Epidermal melanocyte (primary cell): ENCODE results near the gene STK36.

ENCODE experiments used
- DNase-seq: peaks from one replicate; pipeline ENCODE4 v3.0.0; 2011; ENCODE audit warnings: low spot score; ENCODE audit not compliant: insufficient read length

The STK36 gene, protein sequence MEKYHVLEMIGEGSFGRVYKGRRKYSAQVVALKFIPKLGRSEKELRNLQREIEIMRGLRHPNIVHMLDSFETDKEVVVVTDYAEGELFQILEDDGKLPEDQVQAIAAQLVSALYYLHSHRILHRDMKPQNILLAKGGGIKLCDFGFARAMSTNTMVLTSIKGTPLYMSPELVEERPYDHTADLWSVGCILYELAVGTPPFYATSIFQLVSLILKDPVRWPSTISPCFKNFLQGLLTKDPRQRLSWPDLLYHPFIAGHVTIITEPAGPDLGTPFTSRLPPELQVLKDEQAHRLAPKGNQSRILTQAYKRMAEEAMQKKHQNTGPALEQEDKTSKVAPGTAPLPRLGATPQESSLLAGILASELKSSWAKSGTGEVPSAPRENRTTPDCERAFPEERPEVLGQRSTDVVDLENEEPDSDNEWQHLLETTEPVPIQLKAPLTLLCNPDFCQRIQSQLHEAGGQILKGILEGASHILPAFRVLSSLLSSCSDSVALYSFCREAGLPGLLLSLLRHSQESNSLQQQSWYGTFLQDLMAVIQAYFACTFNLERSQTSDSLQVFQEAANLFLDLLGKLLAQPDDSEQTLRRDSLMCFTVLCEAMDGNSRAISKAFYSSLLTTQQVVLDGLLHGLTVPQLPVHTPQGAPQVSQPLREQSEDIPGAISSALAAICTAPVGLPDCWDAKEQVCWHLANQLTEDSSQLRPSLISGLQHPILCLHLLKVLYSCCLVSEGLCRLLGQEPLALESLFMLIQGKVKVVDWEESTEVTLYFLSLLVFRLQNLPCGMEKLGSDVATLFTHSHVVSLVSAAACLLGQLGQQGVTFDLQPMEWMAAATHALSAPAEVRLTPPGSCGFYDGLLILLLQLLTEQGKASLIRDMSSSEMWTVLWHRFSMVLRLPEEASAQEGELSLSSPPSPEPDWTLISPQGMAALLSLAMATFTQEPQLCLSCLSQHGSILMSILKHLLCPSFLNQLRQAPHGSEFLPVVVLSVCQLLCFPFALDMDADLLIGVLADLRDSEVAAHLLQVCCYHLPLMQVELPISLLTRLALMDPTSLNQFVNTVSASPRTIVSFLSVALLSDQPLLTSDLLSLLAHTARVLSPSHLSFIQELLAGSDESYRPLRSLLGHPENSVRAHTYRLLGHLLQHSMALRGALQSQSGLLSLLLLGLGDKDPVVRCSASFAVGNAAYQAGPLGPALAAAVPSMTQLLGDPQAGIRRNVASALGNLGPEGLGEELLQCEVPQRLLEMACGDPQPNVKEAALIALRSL (N-terminal part only)

DNA sequence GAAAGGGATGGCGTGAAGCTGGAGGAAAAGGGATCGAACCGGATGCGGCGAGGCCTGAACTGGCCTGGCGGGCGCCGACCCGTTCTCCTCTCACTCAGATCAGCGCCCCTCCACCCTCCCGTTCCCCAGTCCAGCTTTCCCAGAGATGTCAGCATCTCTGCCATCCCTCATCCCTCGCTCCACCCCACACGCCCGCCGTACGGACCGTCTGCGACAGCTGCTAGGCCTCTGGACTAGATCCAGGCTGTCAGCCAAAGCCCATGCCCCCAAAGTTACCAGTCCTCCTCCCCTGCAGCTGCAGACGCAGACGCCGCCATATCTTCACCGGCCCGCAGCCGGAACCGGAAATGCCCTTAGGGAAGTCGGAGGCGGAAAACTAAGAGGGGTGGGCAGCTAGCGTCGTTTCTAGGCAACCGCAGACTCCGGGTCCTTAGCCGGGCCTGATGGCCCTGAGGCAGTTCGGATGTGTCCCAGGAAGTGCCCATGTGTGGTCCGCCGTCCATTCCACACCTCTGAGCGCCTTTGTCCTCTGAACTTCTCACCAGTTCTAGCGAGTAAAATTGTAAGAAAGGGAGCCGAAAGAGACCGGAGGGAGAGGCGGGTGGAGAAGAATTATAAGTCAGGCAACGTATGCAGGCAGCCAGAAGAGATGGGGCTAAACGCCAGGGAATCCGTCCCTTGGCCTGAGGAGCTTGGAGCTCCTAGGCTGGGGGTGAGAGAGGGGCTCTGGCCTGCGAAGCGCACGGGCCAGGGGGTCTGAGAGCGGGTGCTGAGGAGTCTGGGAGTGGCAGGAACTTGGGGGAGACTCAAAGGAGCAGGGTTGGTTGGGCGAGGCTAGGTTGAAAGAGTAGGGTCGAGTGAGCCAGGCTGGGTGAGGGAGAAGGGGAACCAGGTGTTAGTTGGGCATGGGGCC lies at the start of gene STK36, which contains the start of gene RNF25:
TSS of gene STK36 (plus strand) at position 433 of the 913 bp plus-strand sequence. CDS start 744 bp downstream, outside the sequence.
TSS of gene RNF25 (minus strand) at position 349 of the 913 bp plus-strand sequence. CDS start at position 317, 32 bp downstream.
- DNase-seq = peak; percentile 93

DNA sequence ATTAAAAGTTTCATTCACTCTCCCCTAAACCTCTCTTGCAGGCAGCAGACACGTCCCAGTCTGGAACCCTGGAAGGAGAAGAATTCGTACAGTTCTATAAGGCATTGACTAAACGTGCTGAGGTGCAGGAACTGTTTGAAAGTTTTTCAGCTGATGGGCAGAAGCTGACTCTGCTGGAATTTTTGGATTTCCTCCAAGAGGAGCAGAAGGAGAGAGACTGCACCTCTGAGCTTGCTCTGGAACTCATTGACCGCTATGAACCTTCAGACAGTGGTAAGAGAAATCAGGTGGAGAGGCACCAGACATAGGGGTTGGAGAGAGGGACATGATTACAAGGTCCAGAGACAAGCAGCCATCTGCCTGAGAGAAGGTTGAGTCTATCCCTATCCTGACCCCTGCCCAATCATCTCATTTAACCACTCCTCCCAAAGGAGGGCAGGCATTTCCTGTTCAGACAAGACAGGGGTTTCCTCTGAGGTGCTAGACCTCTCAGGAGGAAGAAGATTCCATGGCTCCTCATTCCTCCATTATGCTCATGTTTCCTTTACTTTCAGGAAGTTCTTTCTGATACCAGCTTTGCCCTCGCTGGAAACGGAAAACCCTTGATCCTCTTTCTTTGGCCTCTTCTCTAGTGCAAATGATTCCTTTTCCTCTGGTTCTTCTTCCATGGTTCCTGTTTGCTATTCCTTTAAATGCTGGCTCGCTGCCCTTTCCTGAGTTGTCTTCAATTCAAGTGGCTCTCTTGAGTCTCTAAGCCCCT lies 49.1 kb upstream of the STK36 start:
- no peak for DNase-seq

DNA sequence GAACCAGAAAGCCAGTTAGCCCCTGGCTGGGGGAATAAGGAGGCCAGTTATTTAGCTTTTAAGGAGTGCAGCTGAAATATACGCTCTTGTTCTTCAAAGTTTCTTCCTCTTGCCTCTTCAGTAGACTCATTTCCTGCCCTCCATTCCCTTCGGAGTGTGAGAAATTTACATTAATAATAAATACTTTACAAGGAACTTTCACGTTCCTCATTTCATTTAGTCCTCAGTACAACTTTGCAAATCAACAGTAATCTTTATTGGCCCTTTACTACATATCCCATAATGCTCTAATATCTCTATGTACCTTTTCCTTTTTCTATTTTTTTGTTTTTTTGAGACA lies 48.5 kb upstream of the STK36 start:
- no peak for DNase-seq

DNA sequence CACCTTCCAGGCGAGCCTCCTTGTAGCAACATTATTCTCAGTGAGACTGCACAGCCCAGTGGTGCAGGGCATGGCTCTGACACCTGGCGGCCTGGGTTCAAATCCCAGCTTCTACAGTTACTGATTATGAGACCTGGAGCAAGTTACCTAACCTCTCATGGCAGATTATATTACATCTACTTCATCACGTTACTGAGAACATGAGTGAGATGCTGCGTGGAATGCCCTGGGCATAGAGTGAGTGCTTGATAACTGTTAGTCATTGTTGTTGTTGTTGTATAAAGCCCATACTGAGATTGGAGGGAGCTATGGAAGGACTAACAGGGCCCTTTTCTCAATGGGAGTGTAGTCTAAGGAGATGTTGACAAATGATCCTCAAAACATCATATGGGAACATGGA lies 45.5 kb upstream of the STK36 start:
- DNase-seq = no peak

DNA sequence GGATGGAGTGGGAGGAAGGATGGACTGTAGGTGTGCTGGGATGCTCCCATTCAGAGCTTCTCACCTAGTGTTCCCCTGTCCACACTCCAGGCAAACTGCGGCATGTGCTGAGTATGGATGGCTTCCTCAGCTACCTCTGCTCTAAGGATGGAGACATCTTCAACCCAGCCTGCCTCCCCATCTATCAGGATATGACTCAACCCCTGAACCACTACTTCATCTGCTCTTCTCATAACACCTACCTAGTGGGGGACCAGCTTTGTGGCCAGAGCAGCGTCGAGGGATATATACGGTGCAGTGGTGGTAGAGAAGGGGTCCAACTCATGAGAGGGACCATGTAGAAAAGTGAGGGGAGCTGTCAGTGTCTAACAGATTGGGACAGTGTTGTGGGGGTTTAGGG lies 43.9 kb upstream of the STK36 start:
- DNase-seq = no peak

DNA sequence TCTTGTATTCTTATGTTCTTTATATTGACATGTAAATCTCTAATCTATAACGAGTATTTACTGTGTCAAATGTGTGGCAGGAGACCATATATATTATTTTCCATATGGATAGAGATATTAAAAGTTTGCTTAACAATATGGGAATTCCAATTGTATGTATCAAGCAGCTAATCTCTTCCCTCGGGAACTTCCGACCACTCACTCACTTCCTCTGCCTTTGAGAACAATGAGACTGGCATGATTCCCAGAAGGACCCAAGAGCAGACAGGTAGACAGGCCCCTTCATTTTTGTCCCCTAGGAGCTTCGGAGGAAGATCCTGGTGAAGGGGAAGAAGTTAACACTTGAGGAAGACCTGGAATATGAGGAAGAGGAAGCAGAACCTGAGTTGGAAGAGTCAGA lies 40.0 kb upstream of the STK36 start:
- no peak for DNase-seq

DNA sequence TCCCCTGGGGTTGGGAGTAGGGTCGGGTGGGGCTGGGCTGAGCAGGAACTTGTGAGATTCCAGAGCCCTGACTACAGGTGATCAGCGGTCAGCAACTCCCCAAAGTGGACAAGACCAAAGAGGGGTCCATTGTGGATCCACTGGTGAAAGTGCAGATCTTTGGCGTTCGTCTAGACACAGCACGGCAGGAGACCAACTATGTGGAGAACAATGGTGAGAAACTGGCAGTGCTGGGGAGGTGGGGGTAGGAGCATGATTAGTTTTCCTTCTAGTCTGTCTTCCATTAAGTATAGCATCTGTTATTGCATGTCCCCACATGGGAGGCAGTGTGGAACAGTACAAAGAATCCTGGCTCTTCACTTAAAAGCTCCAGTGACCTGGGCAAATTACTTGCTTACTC lies 36.2 kb upstream of the STK36 start:
- no peak for DNase-seq

DNA sequence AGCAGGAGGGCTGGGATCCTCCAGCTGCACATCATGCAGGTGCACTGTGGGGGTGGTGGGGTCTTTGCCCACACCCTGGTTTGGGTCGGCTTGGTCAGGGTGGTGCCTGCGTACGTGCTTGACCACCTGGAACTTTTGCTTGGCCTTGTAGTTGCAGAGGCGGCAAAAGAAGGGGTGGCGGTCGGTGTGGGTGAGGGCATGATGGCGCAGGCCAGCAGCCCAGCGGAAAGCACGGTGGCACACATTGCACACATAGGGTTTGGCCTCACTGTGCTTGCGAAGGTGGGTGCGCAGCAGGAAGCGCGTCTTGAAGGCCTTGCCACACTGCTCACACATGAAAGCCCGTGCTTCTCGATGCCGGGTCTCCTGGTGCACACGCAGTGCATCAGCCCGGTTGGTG lies 33.5 kb upstream of the STK36 start:
- no peak for DNase-seq

DNA sequence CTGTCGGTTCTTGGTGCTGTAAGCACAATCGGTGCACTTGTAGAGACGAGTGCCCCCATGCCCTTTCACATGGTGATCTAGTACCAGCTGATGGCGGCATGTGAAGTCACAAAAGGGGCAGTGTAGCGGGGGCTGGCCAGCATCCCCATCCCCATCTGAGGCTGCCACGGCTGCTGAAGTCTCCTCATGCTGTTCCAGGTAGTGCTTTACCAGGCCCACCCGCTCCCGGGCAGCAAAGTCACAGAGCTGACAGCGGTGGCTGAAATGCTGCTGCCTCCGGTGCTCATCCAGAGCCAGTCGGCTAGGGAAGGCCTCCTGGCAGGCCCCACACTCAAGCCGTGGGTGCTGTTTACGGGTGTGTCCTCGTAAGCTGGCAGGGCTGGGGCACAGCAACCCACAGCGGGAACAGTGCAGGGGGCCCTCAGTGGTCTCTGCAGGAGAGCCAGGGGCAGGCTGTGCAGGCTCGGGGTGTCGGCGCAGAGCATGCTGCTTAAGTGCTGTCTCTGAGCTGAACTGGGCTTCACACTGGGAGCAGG lies 29.7 kb upstream of the STK36 start:
- DNase-seq = no peak

DNA sequence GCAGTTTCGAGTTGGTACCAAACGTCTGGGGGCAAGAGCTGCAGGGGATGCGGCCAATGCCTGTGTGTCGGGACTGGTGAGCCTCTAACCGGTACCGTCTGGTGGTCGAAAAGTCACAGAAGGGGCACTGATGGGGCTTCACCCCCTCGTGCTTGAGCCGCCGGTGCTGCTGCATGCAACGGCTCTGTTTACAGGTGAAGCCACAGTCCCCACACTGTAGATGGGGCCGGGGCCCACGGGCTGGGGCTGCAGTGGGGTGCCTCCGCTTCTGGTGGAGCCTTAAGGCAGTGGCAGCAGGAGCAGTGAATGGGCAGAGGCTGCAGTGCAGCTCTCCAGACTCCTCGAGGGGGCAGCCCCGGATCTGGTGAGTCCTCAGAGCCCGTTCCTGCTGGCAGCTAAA lies 29.1 kb upstream of the STK36 start:
- DNase-seq = no peak

DNA sequence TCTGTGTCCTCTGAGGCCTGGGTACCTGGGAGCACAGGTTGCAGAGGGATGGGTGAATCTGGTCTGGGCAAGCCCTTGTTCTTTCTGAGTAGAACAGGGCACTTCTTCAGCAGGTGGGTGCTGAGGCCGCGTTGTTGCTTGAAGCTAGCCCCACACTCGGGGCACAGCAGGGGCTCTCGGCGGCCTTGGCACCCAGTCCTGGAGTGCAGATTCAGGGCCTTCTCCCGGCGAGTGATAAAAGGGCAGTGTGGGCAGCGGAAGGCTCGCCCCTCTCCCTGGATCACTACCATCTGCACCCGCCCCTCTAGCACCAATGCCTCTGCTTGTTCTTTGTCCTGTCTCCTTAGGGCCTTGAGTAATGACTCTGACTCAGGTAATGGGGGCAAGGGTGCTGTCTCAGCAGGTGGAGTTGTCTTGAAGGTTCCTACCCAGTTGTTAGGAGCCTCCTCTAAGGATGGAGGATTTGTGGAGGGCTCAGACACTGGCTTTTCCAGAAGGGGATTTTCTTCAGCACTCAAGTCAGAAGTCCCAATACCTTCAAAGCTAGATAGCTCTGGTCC lies 28.1 kb upstream of the STK36 start:
- DNase-seq = no peak

DNA sequence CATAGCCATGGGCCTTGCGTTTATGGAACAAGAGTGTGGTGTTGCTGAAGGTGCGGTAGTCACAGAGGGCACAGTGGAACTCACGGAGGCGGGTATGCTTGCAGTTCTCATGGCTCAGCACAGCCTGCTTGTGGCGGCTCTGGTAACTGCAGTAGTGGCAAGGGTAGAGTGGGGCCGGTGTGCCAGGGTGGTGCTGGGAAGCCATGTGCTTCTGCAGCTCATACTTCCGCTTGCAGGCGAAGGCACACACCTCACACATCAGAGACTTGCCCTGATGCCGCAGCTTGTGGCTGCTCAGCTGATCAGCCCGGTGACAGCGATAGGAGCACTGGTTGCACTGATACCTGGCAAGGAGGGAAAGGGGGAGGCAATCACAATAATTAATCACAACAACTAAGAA lies 27.2 kb upstream of the STK36 start:
- no peak for DNase-seq

DNA sequence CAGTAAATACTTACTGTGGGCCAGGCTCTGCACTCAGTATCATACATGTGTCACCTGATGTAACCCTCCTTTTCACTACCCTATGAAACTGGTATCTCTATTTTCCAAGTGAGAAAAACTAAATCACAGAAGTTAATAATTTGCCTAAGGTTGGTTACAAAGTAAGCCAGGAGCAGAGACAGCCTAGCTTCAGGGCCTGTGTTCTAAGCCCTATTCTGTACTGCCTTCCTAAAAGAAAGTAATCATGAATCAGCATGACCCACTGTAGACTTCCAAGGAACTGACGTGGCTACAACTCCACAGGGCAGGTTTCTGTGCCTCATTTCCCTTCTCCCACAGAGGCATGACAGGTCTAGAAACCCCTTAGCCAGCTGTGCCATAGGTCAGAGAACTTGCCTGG lies 26.8 kb upstream of the STK36 start:
- no peak for DNase-seq

DNA sequence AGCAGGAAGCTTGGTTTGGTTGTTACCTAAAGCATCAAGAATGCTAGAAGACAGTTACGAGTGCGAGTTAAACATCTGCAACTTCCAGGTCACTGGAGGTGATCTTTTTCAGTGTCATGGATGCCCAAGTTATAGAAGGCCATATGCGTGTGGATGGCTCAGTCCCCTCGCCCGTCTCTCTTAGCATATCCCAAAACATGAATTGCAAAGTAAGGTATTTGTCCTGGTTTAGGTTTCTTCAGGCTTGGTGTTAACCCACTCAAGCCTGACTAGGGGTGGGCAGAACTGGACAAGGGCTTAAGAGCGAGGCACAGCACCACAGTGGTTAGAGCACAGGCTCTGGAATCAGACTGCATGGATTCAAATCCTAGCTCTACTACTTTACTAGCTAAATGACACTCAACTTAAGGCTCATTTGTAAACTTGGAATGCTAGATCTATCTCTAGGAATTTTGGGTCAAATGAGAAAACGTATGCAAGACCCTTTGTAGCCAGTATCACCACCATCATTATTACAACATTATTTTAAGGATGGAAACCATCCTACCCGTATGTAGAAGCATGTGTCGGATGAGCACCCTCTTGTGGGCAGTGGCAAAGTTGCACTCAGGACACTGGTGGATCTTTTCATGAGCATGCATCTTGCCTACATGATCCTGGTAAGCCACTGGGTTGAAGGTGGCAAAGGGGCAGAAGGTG lies 23.6 kb upstream of the STK36 start:
- DNase-seq = peak; percentile 67

DNA sequence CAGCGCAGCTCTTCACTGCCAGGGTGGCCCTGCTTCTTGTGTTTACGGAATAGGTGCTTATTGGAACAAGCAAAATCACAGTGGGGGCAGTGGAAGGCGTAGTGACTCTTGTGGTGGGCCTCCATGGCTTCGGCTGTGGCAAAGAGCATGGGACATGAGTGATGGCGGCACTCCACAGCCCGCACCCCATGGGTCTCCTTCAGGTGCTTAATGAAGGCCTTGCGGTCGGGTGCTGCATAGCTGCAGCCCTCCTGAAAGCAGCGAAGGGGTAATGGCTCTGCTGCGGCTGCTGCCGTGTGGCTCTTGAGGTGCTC lies 23.1 kb upstream of the STK36 start:
- no peak for DNase-seq

DNA sequence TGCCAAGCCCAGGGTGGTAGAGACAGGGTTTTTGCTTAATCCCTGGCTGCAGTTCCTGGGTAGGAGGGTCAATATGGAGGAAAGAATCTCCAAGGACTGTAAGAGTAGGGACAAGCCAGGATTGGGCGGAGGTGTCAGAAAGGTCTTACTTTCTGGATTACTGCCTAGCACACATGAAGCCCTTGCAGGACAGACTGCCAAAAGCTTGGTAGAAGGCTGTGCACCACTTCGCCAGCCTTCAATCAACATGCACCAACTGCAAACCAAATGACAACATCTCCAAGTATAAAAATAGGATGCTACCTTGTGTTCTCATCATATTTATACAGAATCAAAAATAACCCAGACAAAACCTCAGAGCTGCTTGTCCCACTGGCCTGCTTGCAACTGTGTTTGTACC lies 16.1 kb upstream of the STK36 start:
- DNase-seq = no peak

DNA sequence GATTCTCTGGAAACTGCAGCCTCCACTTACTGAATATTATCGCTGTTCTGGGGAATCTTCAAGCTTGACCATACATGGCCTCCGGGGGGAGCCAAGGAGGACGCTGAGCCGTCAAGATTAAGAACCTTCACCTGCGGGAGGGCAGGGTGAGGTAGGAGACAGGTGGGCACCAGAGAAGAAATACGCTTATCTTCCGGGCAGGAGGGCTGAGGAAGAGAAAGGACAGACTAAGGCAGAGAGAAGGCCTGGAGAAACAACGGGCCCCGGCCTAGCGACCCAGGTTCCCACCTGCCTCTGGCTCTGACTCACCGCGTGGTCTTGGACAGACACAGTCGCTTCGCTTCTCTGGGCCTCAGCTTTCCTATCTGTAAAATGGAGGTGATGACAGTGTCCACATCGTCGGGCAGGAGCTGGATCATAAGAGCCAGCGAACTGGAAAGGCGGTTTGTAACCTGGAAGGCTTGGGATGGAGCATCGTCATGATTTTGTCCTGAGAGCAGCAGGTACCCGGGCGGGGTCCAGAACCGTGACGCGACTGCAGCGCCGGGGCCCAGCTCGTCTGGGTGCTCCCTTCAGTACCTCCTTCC lies 13.1 kb upstream of the STK36 start:
- DNase-seq = no peak

DNA sequence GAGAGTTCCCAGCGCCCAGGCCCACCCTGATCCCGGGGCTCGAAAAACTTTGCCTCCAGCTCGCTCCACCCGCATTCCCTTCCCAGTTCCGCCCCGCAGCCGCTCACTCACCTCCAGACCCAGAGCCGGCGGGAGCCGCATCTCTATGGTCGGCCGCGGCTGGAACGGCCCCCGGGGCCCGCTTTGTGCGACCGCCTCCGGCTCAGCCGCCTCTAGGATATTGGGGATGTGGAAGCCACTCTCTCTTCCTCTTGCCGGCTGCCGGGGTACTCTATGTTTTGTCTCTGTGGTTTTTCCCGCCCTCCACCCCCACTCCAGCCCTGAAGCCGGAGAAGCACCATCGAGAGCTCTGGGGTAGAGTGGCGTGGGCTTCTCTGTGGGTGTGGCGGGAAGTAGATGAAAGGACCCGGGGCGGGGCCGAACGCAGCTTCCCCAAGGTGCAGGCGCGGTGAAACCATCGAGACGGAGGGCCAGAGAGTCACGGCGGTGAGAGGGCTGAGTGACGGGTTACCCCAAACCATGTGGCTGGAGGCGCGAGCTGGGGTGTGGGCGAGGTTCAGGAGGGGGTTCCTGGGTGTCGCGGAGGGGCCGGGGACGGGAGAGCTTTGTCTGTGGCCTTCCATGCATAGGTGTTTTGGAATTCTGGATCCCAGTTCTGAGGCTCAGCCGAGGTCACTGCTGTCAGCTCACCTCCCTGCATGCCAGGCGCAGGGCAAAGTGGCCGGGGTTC lies 12.5 kb upstream of the STK36 start, which contains the start of the genes BCS1L and ZNF142:
TSS of gene BCS1L (plus strand) at position 426 of the 730 bp plus-strand sequence. CDS start 1,305 bp downstream, outside the sequence.
TSS of gene ZNF142 (minus strand) at position 366 of the 730 bp plus-strand sequence. CDS start 3,194 bp downstream, outside the sequence.
- DNase-seq = peak; percentile 84
